ENCODE results near the gene TPRG1.

Gene TPRG1

GRCh38 chr3:189166321-189166720 lies 5.5 kb upstream of the TPRG1 start:
- no peak for DNase-seq

GRCh38 chr3:189167027-189167766 lies 4.6 kb upstream of the TPRG1 start:
- no peak for DNase-seq

- DNase-seq = no peak
Measured at GRCh38 chr3:189168711-189169110, 3.1 kb upstream of the TPRG1 start.

- DNase-seq = no peak
Measured at GRCh38 chr3:189169728-189170127, 2.0 kb upstream of the TPRG1 start.

- DNase-seq = no peak
Measured at GRCh38 chr3:189170559-189170958, 1.2 kb upstream of the TPRG1 start.

- no peak for DNase-seq
Measured at GRCh38 chr3:189172668-189173419, 1.1 kb downstream of the TPRG1 start.

- no peak for DNase-seq
Measured at GRCh38 chr3:189184566-189184965, 12.8 kb downstream of the TPRG1 start.

GRCh38 chr3:189186101-189186500 lies 14.3 kb downstream of the TPRG1 start:
- no peak for DNase-seq

GRCh38 chr3:189188466-189188865 lies 16.7 kb downstream of the TPRG1 start:
- no peak for DNase-seq

- no peak for DNase-seq
Measured at GRCh38 chr3:189192725-189193124, 21.0 kb downstream of the TPRG1 start.

- peak; percentile 4 for DNase-seq
Measured at GRCh38 chr3:189195302-189195701, 23.5 kb downstream of the TPRG1 start.

GRCh38 chr3:189202106-189202505 lies 30.3 kb downstream of the TPRG1 start:
- no peak for DNase-seq

- no peak for DNase-seq
Measured at GRCh38 chr3:189202583-189202982, 30.8 kb downstream of the TPRG1 start.

- no peak for DNase-seq
Measured at GRCh38 chr3:189204167-189204866, 32.5 kb downstream of the TPRG1 start.

- no peak for DNase-seq
Measured at GRCh38 chr3:189204937-189205336, 33.2 kb downstream of the TPRG1 start.

- no peak for DNase-seq
Measured at GRCh38 chr3:189210251-189210770, 38.5 kb downstream of the TPRG1 start.

GRCh38 chr3:189212681-189213080 lies 40.9 kb downstream of the TPRG1 start:
- DNase-seq = no peak

GRCh38 chr3:189214651-189215050 lies 42.9 kb downstream of the TPRG1 start:
- DNase-seq = no peak

GRCh38 chr3:189222927-189223636 lies 51.3 kb downstream of the TPRG1 start:
- DNase-seq = no peak

GRCh38 chr3:189225431-189225830 lies 53.7 kb downstream of the TPRG1 start:
- DNase-seq = no peak

- DNase-seq = no peak
Measured at GRCh38 chr3:189227249-189227648, 55.5 kb downstream of the TPRG1 start.

- no peak for DNase-seq
Measured at GRCh38 chr3:189229196-189229828, 57.5 kb downstream of the TPRG1 start.

All from activated CD4-positive, alpha-beta T cell treated with anti-CD3 and anti-CD28 coated beads, Interleukin-10, Interleukin-2, amounts not matched to agents 100 ng/mL and 50 ng/mL, durations not matched to agents 16 hours and 8 hours (primary cell).